Progenitor cell of endocrine pancreas (in vitro differentiated cells): ENCODE results near the gene MARCHF5. TPM values are rescaled to one million over a fixed set of nuclear protein-coding genes. Genes with fewer than 3 reads are reported as not detected.
A peak's percentile ranks its signal among the peaks of the same experiment; 100 is the strongest.

Source experiments
- DNase-seq: peaks from one replicate; pipeline ENCODE4 v3.0.0; 2021; ENCODE audit warnings: low spot score; ENCODE audit not compliant: unreplicated experiment
- H3K27ac Mint-ChIP-seq: 2 replicates; pipeline ENCODE4 v1.8.0; 2021; ENCODE audit warnings: mild to moderate bottlenecking, moderate library complexity, mixed read lengths
- H3K27me3 Mint-ChIP-seq: 2 replicates; pipeline ENCODE4 v1.8.0; 2021; ENCODE audit warnings: mixed read lengths
- H3K36me3 Mint-ChIP-seq: 2 replicates; pipeline ENCODE4 v1.8.0; 2022; ENCODE audit warnings: mixed read lengths; ENCODE audit not compliant: insufficient read depth
- H3K4me1 Mint-ChIP-seq: 2 replicates; pipeline ENCODE4 v1.8.0; 2021; ENCODE audit warnings: low read depth, mixed read lengths
- H3K4me3 Mint-ChIP-seq: 2 replicates; pipeline ENCODE4 v1.8.0; 2021; ENCODE audit warnings: low read depth, mild to moderate bottlenecking, moderate library complexity, mixed read lengths
- H3K9me3 Mint-ChIP-seq: 2 replicates; pipeline ENCODE4 v1.8.0; 2021; ENCODE audit warnings: low read depth, mixed read lengths
- CTCF ChIP-seq: fragments of 200-600 bp; sonication (generic); IDR thresholded peaks from one replicate; pipeline ENCODE4 v1.5.0; 2021; ENCODE audit warnings: antibody characterized with exemption, mild to moderate bottlenecking; ENCODE audit not compliant: unreplicated experiment
- total RNA-seq: library from RNA; stranded (reverse); gene quantifications from 2 replicates; pipeline ENCODE4 v1.2.1, GENCODE V29; 2021

Gene MARCHF5
- total RNA-seq, 1 donor from 2014 or later: 59.9 TPM

- H3K27me3 Mint-ChIP-seq: no peaks in the 10 kb centered on the region
- H3K4me1 Mint-ChIP-seq: no peaks in the 10 kb centered on the region
- DNase-seq: no peak
- no peak overlapping the region for H3K4me3 Mint-ChIP-seq
- no peak for TF ChIP-seq CTCF
- peaks cover 5% of the 10 kb centered on the region for H3K9me3 Mint-ChIP-seq
- H3K27ac Mint-ChIP-seq: no peak overlapping the region
- H3K36me3 Mint-ChIP-seq: no peaks in the 10 kb centered on the region
These were observed 22.2 kb upstream of the MARCHF5 start for GRCh38 chr10:92268748-92269147.

GRCh38 chr10:92274071-92274470 lies 16.9 kb upstream of the MARCHF5 start:
- H3K4me3 Mint-ChIP-seq: no peak overlapping the region

GRCh38 chr10:92278996-92279696 lies 11.8 kb upstream of the MARCHF5 start:
- no peaks in the 10 kb centered on the region for H3K36me3 Mint-ChIP-seq
- no peak overlapping the region for H3K4me3 Mint-ChIP-seq
- no peak overlapping the region for H3K27ac Mint-ChIP-seq
- H3K27me3 Mint-ChIP-seq: no peaks in the 10 kb centered on the region
- H3K9me3 Mint-ChIP-seq: no peaks in the 10 kb centered on the region
- no peak for TF ChIP-seq CTCF
- H3K4me1 Mint-ChIP-seq: no peaks in the 10 kb centered on the region
- DNase-seq: no peak

More at GRCh38 chr10:92274071-92274470, 16.9 kb upstream of the MARCHF5 start:
- H3K4me1 Mint-ChIP-seq: no peaks in the 10 kb centered on the region
- no peaks in the 10 kb centered on the region for H3K36me3 Mint-ChIP-seq
- no peak overlapping the region for H3K27ac Mint-ChIP-seq
- TF ChIP-seq CTCF: no peak
- no peaks in the 10 kb centered on the region for H3K27me3 Mint-ChIP-seq
- DNase-seq: no peak
- H3K9me3 Mint-ChIP-seq: peaks cover 5% of the 10 kb centered on the region

GRCh38 chr10:92284112-92284704 lies 6.8 kb upstream of the MARCHF5 start:
- no peak for TF ChIP-seq CTCF
- Mint-ChIP-seq H3K4me1 (no peaks in the 10 kb centered on the region), H3K4me3 (no peak overlapping the region), H3K27ac (no peak overlapping the region), H3K36me3 (no peaks in the 10 kb centered on the region), H3K9me3 (peaks cover 3% of the 10 kb centered on the region), H3K27me3 (no peaks in the 10 kb centered on the region)
- no peak for DNase-seq

GRCh38 chr10:92290076-92290836 lies 711 bp upstream of the MARCHF5 start:
- no peak for TF ChIP-seq CTCF
- peaks cover 2% of the 10 kb centered on the region for H3K36me3 Mint-ChIP-seq
- H3K4me1 Mint-ChIP-seq: peaks cover 15% of the 10 kb centered on the region
- H3K27ac Mint-ChIP-seq: peak overlapping the region; percentile 93
- H3K4me3 Mint-ChIP-seq: peak overlapping the region; percentile 86
- no peak for DNase-seq
- H3K9me3 Mint-ChIP-seq: peaks cover 3% of the 10 kb centered on the region
- no peaks in the 10 kb centered on the region for H3K27me3 Mint-ChIP-seq
